ENCODE results near the gene FBXL19. TPM values are rescaled to one million over a fixed set of nuclear protein-coding genes. Genes with fewer than 3 reads are reported as not detected.

Gene FBXL19
- polyA plus RNA-seq, 1 donor (not counting 4 experiments of a cell fraction or from before 2014, with no cell fraction given), result 10.2 TPM

DNA sequence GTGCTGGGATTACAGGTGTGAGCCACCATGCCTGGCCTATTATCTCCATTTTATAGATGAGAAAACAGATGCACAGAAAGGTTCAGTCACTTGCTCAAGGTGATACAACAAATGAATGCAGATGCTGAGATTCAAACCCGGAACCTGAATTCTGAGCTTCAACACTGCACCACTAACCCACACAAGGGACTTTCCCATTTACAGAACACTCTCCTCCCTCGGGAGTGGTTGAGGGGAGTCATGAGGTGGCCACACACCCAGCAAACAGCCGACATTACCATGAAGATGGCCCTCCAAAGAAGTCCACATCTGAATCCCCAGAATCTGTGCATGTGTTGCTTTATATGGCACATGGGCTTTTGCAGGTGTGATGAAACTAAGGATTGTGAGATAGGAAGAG lies 38.6 kb upstream of the FBXL19 start:
- Histone ChIP-seq H3K79me2 (ENCODE audit: control insufficient read depth, insufficient read depth, low read length) (no peaks in the 10 kb centered on the region), H3K9me1 (ENCODE audit: control insufficient read depth, extremely low read depth, insufficient read depth, low read length) (no peaks in the 10 kb centered on the region), H3K27ac (ENCODE audit: control insufficient read depth, insufficient read depth, low read length) (no peak overlapping the region), H4K20me1 (ENCODE audit: control insufficient read depth, extremely low read depth, insufficient read depth, low read length) (no peaks in the 10 kb centered on the region), H3K9ac (ENCODE audit: control insufficient read depth, extremely low read depth, insufficient read depth, low read length) (no peak overlapping the region), H2AFZ (ENCODE audit: control insufficient read depth, low read length) (no peak overlapping the region), H3K4me3 (ENCODE audit: control insufficient read depth in 2 of 3, extremely low read depth in 1 of 3, insufficient read depth in 2 of 3, low read depth in 1 of 3, low read length in 3 of 3) (no peak overlapping the region), H3K36me3 (ENCODE audit: control insufficient read depth in 2 of 2, extremely low read depth in 1 of 2, insufficient read depth in 2 of 2, low read length in 2 of 2) (peaks cover 4 to 11% of the 10 kb centered on the region in 2 experiments), H3K9me3 (ENCODE audit: control insufficient read depth, low read depth, low read length) (no peaks in the 10 kb centered on the region), H3K4me1 (ENCODE audit: control insufficient read depth, extremely low read depth, insufficient read depth, low read length) (no peaks in the 10 kb centered on the region), H3K27me3 (ENCODE audit: control insufficient read depth, extremely low read depth, insufficient read depth, low read length) (no peaks in the 10 kb centered on the region), H3K4me2 (ENCODE audit: control insufficient read depth, extremely low read depth, insufficient read depth, low read depth, low read length) (no peak overlapping the region)
- no peak for DNase-seq (ENCODE audit: low read depth, low spot score)
- FAIRE-seq, result no peak
- no peak for TF ChIP-seq EZH2 (IDR thresholded peaks at IDR 0.05; ENCODE audit: low read length)
- TF ChIP-seq, protein P1, sequence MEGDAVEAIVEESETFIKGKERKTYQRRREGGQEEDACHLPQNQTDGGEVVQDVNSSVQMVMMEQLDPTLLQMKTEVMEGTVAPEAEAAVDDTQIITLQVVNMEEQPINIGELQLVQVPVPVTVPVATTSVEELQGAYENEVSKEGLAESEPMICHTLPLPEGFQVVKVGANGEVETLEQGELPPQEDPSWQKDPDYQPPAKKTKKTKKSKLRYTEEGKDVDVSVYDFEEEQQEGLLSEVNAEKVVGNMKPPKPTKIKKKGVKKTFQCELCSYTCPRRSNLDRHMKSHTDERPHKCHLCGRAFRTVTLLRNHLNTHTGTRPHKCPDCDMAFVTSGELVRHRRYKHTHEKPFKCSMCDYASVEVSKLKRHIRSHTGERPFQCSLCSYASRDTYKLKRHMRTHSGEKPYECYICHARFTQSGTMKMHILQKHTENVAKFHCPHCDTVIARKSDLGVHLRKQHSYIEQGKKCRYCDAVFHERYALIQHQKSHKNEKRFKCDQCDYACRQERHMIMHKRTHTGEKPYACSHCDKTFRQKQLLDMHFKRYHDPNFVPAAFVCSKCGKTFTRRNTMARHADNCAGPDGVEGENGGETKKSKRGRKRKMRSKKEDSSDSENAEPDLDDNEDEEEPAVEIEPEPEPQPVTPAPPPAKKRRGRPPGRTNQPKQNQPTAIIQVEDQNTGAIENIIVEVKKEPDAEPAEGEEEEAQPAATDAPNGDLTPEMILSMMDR (optimal IDR thresholded peaks at IDR 0.05 in 1 of 3, IDR thresholded peaks at IDR 0.05 in 1 of 3, conservative IDR thresholded peaks at IDR 0.05 in 1 of 3; ENCODE audit: extremely low read depth in 1 of 3, insufficient read depth in 2 of 3, low read length in 3 of 3), result no peak
- dilution Hi-C loops (cut with MboI; ENCODE audit: extremely low pct_ligation_motif_present, low sequenced_read_pairs), result loop anchor here (25.0 kb wide), 1 partner anchor 97 kb away; the partner anchor contains the start of gene ZNF629

DNA sequence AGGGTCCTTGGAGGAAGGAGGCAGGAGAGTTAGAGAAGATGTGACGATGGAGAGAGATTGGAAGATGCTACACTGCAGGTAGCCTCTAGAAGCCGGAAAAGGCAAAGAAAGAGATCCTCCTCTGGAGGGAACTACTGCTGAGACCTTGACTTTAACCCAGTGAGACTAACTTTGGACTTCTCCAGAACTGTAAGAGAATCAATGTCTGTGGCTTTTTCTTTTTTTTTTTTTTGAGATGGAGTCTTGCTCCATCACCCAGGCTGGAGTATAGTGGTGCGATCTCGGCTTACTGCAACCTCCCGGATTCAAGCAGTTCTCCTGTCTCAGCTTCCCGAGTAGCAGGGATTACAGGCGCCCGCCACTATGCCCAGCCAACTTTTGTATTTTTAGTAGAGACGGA lies 38.2 kb upstream of the FBXL19 start:
- no peaks in the 10 kb centered on the region for H3K4me1 ChIP-seq (ENCODE audit: control insufficient read depth, extremely low read depth, insufficient read depth, low read length)
- no peaks in the 10 kb centered on the region for H3K79me2 ChIP-seq (ENCODE audit: control insufficient read depth, insufficient read depth, low read length)
- no peak overlapping the region for H3K27ac ChIP-seq (ENCODE audit: control insufficient read depth, insufficient read depth, low read length)
- H4K20me1 ChIP-seq (ENCODE audit: control insufficient read depth, extremely low read depth, insufficient read depth, low read length), result no peaks in the 10 kb centered on the region
- no peak overlapping the region for H2AFZ ChIP-seq (ENCODE audit: control insufficient read depth, low read length)
- H3K27me3 ChIP-seq (ENCODE audit: control insufficient read depth, extremely low read depth, insufficient read depth, low read length), result no peaks in the 10 kb centered on the region
- no peak overlapping the region for H3K9ac ChIP-seq (ENCODE audit: control insufficient read depth, extremely low read depth, insufficient read depth, low read length)
- no peaks in the 10 kb centered on the region for H3K9me3 ChIP-seq (ENCODE audit: control insufficient read depth, low read depth, low read length)
- peaks cover 4 to 11% of the 10 kb centered on the region in 2 experiments for H3K36me3 ChIP-seq (ENCODE audit: control insufficient read depth in 2 of 2, extremely low read depth in 1 of 2, insufficient read depth in 2 of 2, low read length in 2 of 2)
- dilution Hi-C loops (cut with MboI; ENCODE audit: extremely low pct_ligation_motif_present, low sequenced_read_pairs), result loop anchor here (25.0 kb wide), 1 partner anchor 98 kb away; the partner anchor contains the start of gene ZNF629
- no peaks in the 10 kb centered on the region for H3K9me1 ChIP-seq (ENCODE audit: control insufficient read depth, extremely low read depth, insufficient read depth, low read length)
- FAIRE-seq (no peak), DNase-seq (ENCODE audit: low read depth, low spot score) (no peak)
- H3K4me2 ChIP-seq (ENCODE audit: control insufficient read depth, extremely low read depth, insufficient read depth, low read depth, low read length), result no peak overlapping the region
- TF ChIP-seq, protein P1 (optimal IDR thresholded peaks at IDR 0.05 in 1 of 3, IDR thresholded peaks at IDR 0.05 in 1 of 3, conservative IDR thresholded peaks at IDR 0.05 in 1 of 3; ENCODE audit: extremely low read depth in 1 of 3, insufficient read depth in 2 of 3, low read length in 3 of 3), result no peak
- TF ChIP-seq EZH2 (IDR thresholded peaks at IDR 0.05; ENCODE audit: low read length), result no peak
- no peak overlapping the region for H3K4me3 ChIP-seq (ENCODE audit: control insufficient read depth in 2 of 3, extremely low read depth in 1 of 3, insufficient read depth in 2 of 3, low read depth in 1 of 3, low read length in 3 of 3)
